Transverse colon (tissue), 4 donors: ENCODE data around the gene RNF166.

ENCODE experiments used
- CTCF ChIP-seq, 5 experiments: fragments of 200-600 bp in 3 of 5; fragments of 450-650 bp in 2 of 5; sonication (generic) in 3 of 5; IDR thresholded peaks; 1 replicate in 2 of 5; 2 replicates in 3 of 5; pipeline ENCODE4 v1.5.1; 2016 to 2017; ENCODE audit warnings: antibody characterized with exemption in 5 of 5, inconsistent platforms in 3 of 5, mild to moderate bottlenecking in 2 of 5, moderate library complexity in 1 of 5
- EP300 ChIP-seq: sonication (generic); formaldehyde crosslinking; IDR thresholded peaks from one replicate; pipeline ENCODE4 v1.6.1; 2017; ENCODE audit warnings: antibody characterized with exemption, low read depth
- POLR2A ChIP-seq: fragments of 450-650 bp; IDR thresholded peaks from one replicate; pipeline ENCODE4 v1.6.1; 2016; ENCODE audit warnings: antibody characterized with exemption, mild to moderate bottlenecking, moderate library complexity
- POLR2AphosphoS5 ChIP-seq, 3 donors: sonication (generic); formaldehyde crosslinking; IDR thresholded peaks; one replicate each; pipeline ENCODE4 v1.6.1; 2016; ENCODE audit warnings: antibody characterized with exemption in 3 of 3

GRCh38 chr16:88746506-88746905, 40.3 kb upstream of the RNF166 start:
- TF ChIP-seq CTCF (IDR thresholded peaks at IDR 0.05) (no peak), POLR2A (no peak), POLR2AphosphoS5 (IDR thresholded peaks at IDR 0.05) (peak in 1 of 3 donors; percentile 13), EP300 (no peak)
